Measurements from ENCODE around the gene TOMT. TPM values are rescaled to one million over a fixed set of nuclear protein-coding genes. Genes with fewer than 3 reads are reported as not detected.
"Not testable (repeated sequence)": the region's sequence is repeated elsewhere in the genome, so short reads cannot be mapped to it uniquely, and the experiment has no call there.

TOMT gene
- total RNA-seq, 1 experiment from 2014 or later, result 0.08 TPM

DNA sequence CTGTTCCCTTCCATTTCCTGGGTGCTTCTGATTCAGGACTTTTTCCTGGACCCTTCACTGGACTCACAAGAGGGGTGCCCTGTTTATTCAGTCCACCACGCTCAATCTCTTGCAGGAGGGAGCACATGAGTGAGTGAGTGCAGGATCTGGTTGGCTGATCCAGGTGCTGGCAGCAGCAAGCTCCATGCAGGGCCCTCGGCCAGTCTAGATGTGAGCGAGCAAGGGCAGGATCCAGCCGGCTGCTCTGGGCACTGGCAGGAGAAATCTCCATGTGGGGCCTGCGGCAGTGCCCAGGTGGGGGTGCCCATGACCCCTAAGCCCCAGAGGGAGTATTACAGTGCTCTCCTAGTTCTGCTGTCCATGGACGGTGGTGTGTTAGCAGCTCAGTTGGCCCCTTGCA, 18.3 kb downstream of the TOMT start:
- no peak for DNase-seq (ENCODE audit: low spot score)

DNA sequence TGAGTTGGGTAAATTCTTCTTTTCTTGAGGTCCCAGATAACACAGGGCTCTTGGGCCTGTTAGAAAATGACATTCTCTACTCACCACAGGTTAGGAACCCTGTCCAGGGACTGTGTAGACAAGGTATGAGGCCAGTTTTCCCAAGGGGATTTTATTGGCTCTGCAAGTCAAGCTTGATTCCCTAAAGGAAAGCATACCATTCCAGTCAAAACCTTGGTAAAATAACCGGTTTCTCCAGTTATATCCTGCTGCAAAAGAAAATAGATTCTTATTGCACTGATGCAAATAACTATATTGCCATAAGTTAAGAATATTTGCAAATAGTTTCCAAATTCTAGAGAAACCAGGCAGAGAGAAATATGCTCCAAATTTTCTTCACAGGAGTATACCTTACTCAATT, 20.2 kb downstream of the TOMT start:
- DNase-seq (ENCODE audit: low spot score), result no peak

GRCh38 chr11:72127923-72128322, 22.2 kb downstream of the TOMT start:
- DNase-seq (ENCODE audit: low spot score), result no peak

- no peak for DNase-seq (ENCODE audit: low spot score)
These were observed 23.7 kb downstream of the TOMT start for GRCh38 chr11:72129381-72129780.

- DNase-seq (ENCODE audit: low spot score), result no peak
These were observed 26.9 kb downstream of the TOMT start for GRCh38 chr11:72132646-72133045.

DNA sequence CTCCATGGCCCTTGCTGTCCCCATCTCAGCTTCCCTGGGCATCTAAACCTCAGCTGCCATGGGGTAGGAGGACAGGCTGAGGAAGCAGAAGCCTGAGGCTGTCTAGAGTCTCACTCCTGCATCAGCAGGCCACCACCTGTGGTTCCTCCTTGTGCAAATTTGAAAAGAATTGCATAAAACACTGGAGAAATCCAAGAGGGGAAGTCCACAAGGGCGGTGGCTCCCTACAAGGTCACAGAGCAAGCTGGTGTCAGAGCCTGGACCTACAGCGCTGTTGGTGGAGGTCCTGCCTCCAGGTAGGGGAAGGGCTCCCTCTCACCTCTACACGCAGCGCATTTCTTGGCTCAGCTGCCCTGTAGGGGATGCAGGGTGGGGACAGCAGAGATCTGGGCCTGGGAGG, 29.7 kb downstream of the TOMT start, which contains the start of gene FOLR3:
TSS of gene FOLR3 (plus strand) at position 253 of the 400 bp plus-strand sequence. CDS start 228 bp downstream, outside the sequence.
- not testable (repeated sequence) for DNase-seq (ENCODE audit: low spot score)

DNA sequence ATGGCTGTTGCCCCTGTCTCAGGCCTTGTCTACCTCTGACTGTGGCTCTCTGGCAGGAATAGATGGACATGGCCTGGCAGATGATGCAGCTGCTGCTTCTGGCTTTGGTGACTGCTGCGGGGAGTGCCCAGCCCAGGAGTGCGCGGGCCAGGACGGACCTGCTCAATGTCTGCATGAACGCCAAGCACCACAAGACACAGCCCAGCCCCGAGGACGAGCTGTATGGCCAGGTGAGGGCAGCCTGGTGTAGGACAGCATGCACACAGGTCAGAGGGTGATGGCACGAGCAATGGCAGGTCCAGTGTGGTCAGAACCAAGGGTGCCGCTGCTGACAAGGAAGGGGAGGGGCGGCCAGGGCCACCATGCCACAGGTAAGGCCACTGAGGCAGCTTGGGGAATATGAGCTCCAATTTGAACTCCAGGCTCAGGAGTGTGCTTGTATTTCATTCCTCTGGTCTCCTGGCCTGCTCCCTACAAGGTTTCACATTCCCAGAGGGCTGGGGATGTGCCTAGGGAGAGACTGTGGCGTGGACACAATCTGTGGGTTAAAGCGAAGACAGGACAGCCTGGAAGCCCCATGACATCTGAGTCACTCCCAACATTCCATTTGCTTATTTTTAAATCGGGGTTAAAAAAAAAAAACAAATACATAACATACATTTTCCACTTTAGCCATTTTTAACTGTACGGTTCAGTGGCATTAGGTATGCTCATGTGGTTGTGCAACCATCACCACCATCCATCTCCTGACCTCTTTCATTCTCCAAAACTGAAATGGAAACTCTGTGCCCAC, 30.4 kb downstream of the TOMT start:
- no peak for DNase-seq (ENCODE audit: low spot score)

DNA sequence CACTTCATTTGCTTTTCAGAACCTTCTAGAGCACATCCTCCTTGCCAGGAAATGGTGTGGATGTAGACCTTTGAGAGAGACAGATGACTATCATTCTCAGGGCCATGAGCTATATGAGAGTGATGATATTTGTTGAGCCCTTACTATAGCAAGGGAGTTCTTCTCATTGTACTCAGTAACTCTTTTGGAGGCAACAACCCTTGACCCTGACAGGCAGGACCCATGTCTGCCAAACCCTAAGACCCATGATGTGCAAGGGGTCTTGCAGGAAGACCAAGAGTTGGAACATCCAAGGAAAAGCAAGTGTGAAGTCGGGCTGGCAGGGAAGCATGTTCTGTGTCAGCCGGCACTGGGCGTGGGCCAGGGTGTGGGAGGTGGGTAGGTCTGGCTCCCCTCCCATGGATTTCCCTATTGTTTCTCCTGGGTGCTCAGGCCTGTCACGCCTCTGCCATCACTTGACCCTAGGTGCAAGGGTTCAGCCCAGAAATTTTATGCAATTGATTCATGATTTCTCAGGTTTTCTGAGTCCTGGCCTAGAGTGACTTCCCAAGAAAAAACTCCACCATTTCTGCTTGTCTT, 31.0 kb downstream of the TOMT start:
- no peak for DNase-seq (ENCODE audit: low spot score)

- no peak for DNase-seq (ENCODE audit: low spot score)
These were observed 33.2 kb downstream of the TOMT start for GRCh38 chr11:72138821-72139390.

DNA sequence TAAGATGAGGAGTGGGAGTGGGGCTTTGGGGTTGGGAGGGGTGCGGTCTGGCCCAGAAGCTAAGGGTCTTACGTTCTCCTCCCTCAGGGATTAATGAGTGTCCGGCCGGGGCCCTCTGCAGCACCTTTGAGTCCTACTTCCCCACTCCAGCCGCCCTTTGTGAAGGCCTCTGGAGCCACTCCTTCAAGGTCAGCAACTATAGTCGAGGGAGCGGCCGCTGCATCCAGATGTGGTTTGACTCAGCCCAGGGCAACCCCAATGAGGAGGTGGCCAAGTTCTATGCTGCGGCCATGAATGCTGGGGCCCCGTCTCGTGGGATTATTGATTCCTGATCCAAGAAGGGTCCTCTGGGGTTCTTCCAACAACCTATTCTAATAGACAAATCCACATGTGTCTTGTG, 33.8 kb downstream of the TOMT start:
- DNase-seq (ENCODE audit: low spot score), result no peak

- no peak for DNase-seq (ENCODE audit: low spot score)
These were observed 34.9 kb downstream of the TOMT start for GRCh38 chr11:72140661-72141060.

- DNase-seq (ENCODE audit: low spot score), result no peak
These were observed 35.3 kb downstream of the TOMT start for GRCh38 chr11:72141066-72141465.

DNA sequence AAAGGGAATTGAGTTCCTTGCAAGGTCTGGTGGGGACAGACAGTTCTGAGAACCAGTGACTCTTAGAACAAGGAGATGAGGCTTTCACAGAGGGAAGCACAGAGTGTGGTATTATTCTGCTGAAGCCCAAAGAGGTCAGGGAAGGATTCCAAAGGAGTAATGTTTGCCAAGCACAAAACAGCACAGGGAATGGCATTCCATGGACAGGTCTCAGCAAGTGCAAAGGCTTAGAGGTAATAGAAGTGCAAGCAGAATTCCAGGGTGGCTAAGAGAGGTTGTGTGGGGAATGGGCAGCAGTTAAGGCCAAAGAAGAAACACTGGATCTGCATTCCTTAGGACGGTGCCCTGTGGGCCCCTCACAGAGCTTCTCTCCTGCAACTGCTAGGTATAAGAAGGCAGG, 36.4 kb downstream of the TOMT start:
- not testable (repeated sequence) for DNase-seq (ENCODE audit: low spot score)

DNA sequence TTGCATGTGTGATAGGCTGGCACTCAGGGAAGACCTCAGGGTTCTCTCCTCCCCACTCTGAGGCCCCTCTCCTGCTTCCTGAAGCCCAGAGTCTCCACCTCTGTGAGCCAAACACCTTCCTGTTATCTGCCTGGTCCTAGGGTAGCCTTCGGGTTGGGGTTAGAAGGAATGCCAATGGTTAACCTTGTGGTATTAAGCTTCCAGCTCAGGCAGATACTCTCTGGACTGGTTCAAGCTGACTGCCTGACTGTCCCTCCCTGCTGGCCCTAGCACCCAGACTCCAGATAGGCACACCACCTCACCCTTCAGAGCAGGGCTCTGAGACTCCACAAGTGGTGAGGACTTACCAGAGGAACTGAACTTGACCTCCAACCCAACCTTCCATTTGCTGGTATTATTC, 36.8 kb downstream of the TOMT start:
- not testable (repeated sequence) for DNase-seq (ENCODE audit: low spot score)

DNA sequence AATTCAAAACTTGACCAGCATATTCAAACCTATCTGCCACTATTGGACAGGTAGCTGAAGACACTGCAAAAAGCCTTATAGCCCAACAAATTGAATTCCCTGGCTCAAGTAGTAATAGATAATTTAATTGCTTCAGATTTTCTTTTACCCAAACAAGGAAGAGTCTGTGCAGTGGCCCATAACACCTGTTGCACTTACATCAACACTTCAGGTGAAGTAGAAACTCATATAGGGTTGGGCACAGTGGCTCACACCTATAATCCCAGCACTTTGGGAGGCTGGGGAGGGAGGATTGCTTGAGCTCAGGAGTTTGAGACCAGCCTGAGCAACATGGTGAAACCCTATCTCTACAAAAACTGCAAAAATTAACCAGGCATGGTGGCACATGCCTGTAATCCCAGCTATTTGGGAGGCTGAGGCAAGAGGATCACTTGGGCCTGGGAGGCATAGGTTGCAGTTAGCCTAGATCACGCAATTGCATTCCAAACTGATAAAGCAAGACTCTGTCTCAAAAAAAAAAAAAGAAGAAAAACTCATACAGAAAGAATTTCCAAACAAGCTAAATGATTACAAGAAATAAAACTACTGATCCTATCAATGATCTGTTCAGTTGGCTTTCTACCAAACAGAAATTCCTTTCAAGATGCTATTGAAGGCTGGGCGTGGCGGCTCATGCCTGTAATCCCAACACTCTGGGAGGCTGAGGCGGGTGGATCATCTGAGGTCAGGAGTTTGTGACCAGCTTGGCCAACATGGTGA, 39.3 kb downstream of the TOMT start:
- no peak for DNase-seq (ENCODE audit: low spot score)

GRCh38 chr11:72146625-72147024, 40.9 kb downstream of the TOMT start:
- DNase-seq (ENCODE audit: low spot score), result no peak

DNA sequence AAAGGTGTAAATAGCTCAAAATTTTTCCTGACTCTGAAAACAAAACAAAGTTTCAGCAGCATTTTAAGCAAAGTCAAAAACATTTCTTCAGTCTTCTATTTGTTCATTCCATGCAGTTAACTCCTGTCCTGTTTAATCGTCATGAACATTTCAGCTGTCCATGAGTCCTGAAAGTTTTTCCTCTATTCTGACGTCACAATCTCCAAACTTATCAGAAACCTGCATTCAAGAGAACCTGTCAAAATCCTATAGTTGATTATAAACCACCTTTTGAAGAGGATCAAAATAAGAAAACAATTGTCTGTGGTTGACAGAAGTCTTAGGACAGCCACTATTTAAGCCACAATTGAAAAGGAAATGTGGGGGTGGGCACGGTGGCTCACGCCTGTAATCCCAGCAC, 45.2 kb downstream of the TOMT start:
- DNase-seq (ENCODE audit: low spot score), result no peak

GRCh38 chr11:72153874-72154273, 48.1 kb downstream of the TOMT start:
- DNase-seq (ENCODE audit: low spot score), result not testable (repeated sequence)

DNA sequence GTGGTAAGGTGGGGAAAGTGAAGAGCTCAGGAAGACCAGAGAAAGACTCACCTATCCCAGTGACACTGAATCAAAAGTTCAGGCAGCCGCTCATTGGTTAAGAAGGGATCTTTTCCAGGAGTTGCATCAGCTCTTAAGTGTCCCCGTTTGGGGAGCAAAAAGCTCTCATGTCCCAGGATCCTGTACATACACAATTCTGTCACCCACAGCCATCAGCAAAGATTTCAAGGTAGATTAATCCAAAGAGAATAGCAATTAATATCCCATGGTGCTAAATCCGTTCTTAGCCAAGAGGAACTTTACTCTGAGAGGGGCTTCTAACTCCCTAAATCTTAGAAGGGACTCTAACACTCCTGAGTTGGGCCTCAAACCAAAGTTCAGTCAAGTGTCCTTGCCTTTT, 49.1 kb downstream of the TOMT start:
- no peak for DNase-seq (ENCODE audit: low spot score)

- DNase-seq (ENCODE audit: low spot score), result no peak
These were observed 50.0 kb downstream of the TOMT start for GRCh38 chr11:72155751-72156150.

- DNase-seq (ENCODE audit: low spot score), result no peak
These were observed 51.4 kb downstream of the TOMT start for GRCh38 chr11:72157131-72157530.
